ENCODE measurements around the gene TMEM184B.
"Not testable (repeated sequence)": the region's sequence is repeated elsewhere in the genome, so short reads cannot be mapped to it uniquely, and the experiment has no call there.

TMEM184B gene

GRCh38 chr22:38243007-38243765 lies 29.6 kb downstream of the TMEM184B start:
- Histone ChIP-seq H3K4me1 (peaks cover 78% of the 10 kb centered on the region), H3K27ac (peak overlapping the region; percentile 67; the same call in 1 of the 2 replicates), H3K4me3 (no peak overlapping the region; the same call in 1 of the 2 replicates), H3K27me3 (no peaks in the 10 kb centered on the region), H3K36me3 (peaks cover 42% of the 10 kb centered on the region), H3K4me2 (peak overlapping the region; percentile 89), H3K9ac (peak overlapping the region; percentile 32; the same call in 1 of the 2 replicates), H3K9me3 (no peaks in the 10 kb centered on the region), H4K20me1 (peaks cover 45% of the 10 kb centered on the region)
- TF ChIP-seq Cebpa-rat (IDR thresholded peaks at IDR 0.05): no peak

GRCh38 chr22:38240734-38241252 lies 32.0 kb downstream of the TMEM184B start:
- Histone ChIP-seq H3K4me3 (no peak overlapping the region), H3K9me3 (no peaks in the 10 kb centered on the region), H3K36me3 (peaks cover 52% of the 10 kb centered on the region), H3K4me1 (peaks cover 55% of the 10 kb centered on the region), H3K27me3 (no peaks in the 10 kb centered on the region), H3K4me2 (no peak overlapping the region; the same call in 1 of the 2 replicates), H3K9ac (no peak overlapping the region), H3K27ac (no peak overlapping the region), H4K20me1 (peaks cover 21% of the 10 kb centered on the region; the same call in 1 of the 2 replicates)
- TF ChIP-seq Cebpa-rat (IDR thresholded peaks at IDR 0.05): no peak

GRCh38 chr22:38239101-38239761 lies 33.6 kb downstream of the TMEM184B start:
- Histone ChIP-seq H3K4me2 (no peak overlapping the region), H3K27ac (no peak overlapping the region), H4K20me1 (peaks cover 12% of the 10 kb centered on the region; the same call in 1 of the 2 replicates), H3K9me3 (no peaks in the 10 kb centered on the region), H3K27me3 (no peaks in the 10 kb centered on the region), H3K36me3 (peaks cover 60% of the 10 kb centered on the region), H3K4me3 (no peak overlapping the region), H3K9ac (no peak overlapping the region), H3K4me1 (peaks cover 39% of the 10 kb centered on the region)
- TF ChIP-seq Cebpa-rat (IDR thresholded peaks at IDR 0.05): no peak

- Histone ChIP-seq H3K4me3 (no peak overlapping the region), H3K4me1 (peaks cover 37% of the 10 kb centered on the region), H4K20me1 (peaks cover 5% of the 10 kb centered on the region; the same call in 1 of the 2 replicates), H3K9me3 (no peaks in the 10 kb centered on the region), H3K36me3 (peaks cover 61% of the 10 kb centered on the region), H3K27me3 (no peaks in the 10 kb centered on the region), H3K27ac (no peak overlapping the region), H3K4me2 (no peak overlapping the region), H3K9ac (no peak overlapping the region)
- no peak for TF ChIP-seq Cebpa-rat (IDR thresholded peaks at IDR 0.05)
Measured at GRCh38 chr22:38238519-38239071, 34.2 kb downstream of the TMEM184B start.

GRCh38 chr22:38236786-38237185 lies 36.0 kb downstream of the TMEM184B start:
- Histone ChIP-seq H3K27ac (no peak overlapping the region), H4K20me1 (no peaks in the 10 kb centered on the region), H3K9ac (no peak overlapping the region), H3K27me3 (no peaks in the 10 kb centered on the region), H3K4me2 (no peak overlapping the region), H3K36me3 (peaks cover 79% of the 10 kb centered on the region), H3K4me3 (no peak overlapping the region), H3K4me1 (peaks cover 32% of the 10 kb centered on the region), H3K9me3 (no peaks in the 10 kb centered on the region)
- TF ChIP-seq Cebpa-rat (IDR thresholded peaks at IDR 0.05): no peak

GRCh38 chr22:38235240-38235850 lies 37.5 kb downstream of the TMEM184B start:
- H3K27ac ChIP-seq: no peak overlapping the region
- peaks cover 88% of the 10 kb centered on the region for H3K36me3 ChIP-seq
- no peaks in the 10 kb centered on the region for H4K20me1 ChIP-seq
- no peak for TF ChIP-seq Cebpa-rat (IDR thresholded peaks at IDR 0.05)
- no peak overlapping the region for H3K9ac ChIP-seq
- H3K4me1 ChIP-seq: peaks cover 32% of the 10 kb centered on the region
- no peak overlapping the region for H3K4me3 ChIP-seq
- no peaks in the 10 kb centered on the region for H3K9me3 ChIP-seq
- no peak overlapping the region for H3K4me2 ChIP-seq
- no peaks in the 10 kb centered on the region for H3K27me3 ChIP-seq

GRCh38 chr22:38233856-38234255 lies 39.0 kb downstream of the TMEM184B start:
- not testable (repeated sequence) for H4K20me1 ChIP-seq, H3K9ac ChIP-seq, H3K27ac ChIP-seq, H3K27me3 ChIP-seq, H3K4me3 ChIP-seq, H3K4me2 ChIP-seq, H3K9me3 ChIP-seq
- peaks cover 45% of the 10 kb centered on the region for H3K4me1 ChIP-seq
- H3K36me3 ChIP-seq: peaks cover 83% of the 10 kb centered on the region

- Histone ChIP-seq H3K27me3 (no peaks in the 10 kb centered on the region), H3K4me2 (peak overlapping the region; percentile 25; the same call in 1 of the 2 replicates), H3K9ac (no peak overlapping the region), H3K4me1 (peaks cover 49% of the 10 kb centered on the region), H3K4me3 (no peak overlapping the region), H3K36me3 (peaks cover 81% of the 10 kb centered on the region), H4K20me1 (no peaks in the 10 kb centered on the region), H3K9me3 (no peaks in the 10 kb centered on the region), H3K27ac (no peak overlapping the region)
- TF ChIP-seq Cebpa-rat (IDR thresholded peaks at IDR 0.05): no peak
Measured at GRCh38 chr22:38233427-38233826, 39.4 kb downstream of the TMEM184B start.

- H3K9ac ChIP-seq: no peak overlapping the region
- no peak overlapping the region for H3K4me2 ChIP-seq
- no peak overlapping the region for H3K4me3 ChIP-seq
- peaks cover 55% of the 10 kb centered on the region for H3K4me1 ChIP-seq
- no peaks in the 10 kb centered on the region for H3K27me3 ChIP-seq
- peaks cover 81% of the 10 kb centered on the region for H3K36me3 ChIP-seq
- no peak overlapping the region for H3K27ac ChIP-seq
- TF ChIP-seq Cebpa-rat (IDR thresholded peaks at IDR 0.05): no peak
- H4K20me1 ChIP-seq: no peaks in the 10 kb centered on the region
- H3K9me3 ChIP-seq: no peaks in the 10 kb centered on the region
Measured at GRCh38 chr22:38232196-38232595, 40.6 kb downstream of the TMEM184B start.
